CD14-positive monocyte (primary cell): ENCODE measurements around the gene BBS2. TPM values are rescaled to one million over a fixed set of nuclear protein-coding genes. Genes with fewer than 3 reads are reported as not detected.

Experiments
- DNase-seq, 3 donors: peaks; one replicate each; pipeline ENCODE4 v3.0.0-alpha.2; 2011 to 2022
- H2AFZ ChIP-seq: 2 replicates; pipeline ENCODE4 v1.6.0; 2012; ENCODE audit warnings: mild to moderate bottlenecking, low read depth, low read length, inconsistent platforms; ENCODE audit not compliant: insufficient read depth, poor library complexity, severe bottlenecking
- H3K27ac ChIP-seq, 2 donors: 1 replicate in 1 of 2; 2 replicates in 1 of 2; pipeline ENCODE4 v1.5.1; 2012 to 2013; ENCODE audit warnings: low read length in 2 of 2, control low read depth in 1 of 2, inconsistent platforms in 1 of 2, low read depth in 1 of 2, mild to moderate bottlenecking in 1 of 2
- H3K27me3 ChIP-seq, 2 donors: one replicate each; pipeline versions ENCODE4 v1.6.0 to v1.6.1; 2011 to 2013; ENCODE audit warnings: low read length in 2 of 2; ENCODE audit not compliant: control insufficient read depth in 2 of 2, insufficient read depth in 2 of 2
- H3K36me3 ChIP-seq, 2 donors: replicated peaks in 1 of 2; 1 replicate in 1 of 2; 2 replicates in 1 of 2; pipeline versions ENCODE4 v1.5.1 to v1.6.1; 2012 to 2013; ENCODE audit warnings: low read length in 2 of 2, control low read depth in 1 of 2, inconsistent platforms in 1 of 2, mild to moderate bottlenecking in 1 of 2; ENCODE audit not compliant: insufficient read depth in 2 of 2, control insufficient read depth in 1 of 2
- H3K4me1 ChIP-seq, 2 donors: 1 replicate in 1 of 2; 2 replicates in 1 of 2; pipeline versions ENCODE4 v1.5.1 to v1.6.1; 2012 to 2013; ENCODE audit warnings: low read length in 2 of 2, control low read depth in 1 of 2, inconsistent platforms in 1 of 2, mild to moderate bottlenecking in 1 of 2, moderate library complexity in 1 of 2; ENCODE audit not compliant: insufficient read depth in 2 of 2, control insufficient read depth in 1 of 2
- H3K4me2 ChIP-seq: replicated peaks from 2 replicates; pipeline ENCODE3; 2012; ENCODE audit warnings: low read length, moderate library complexity, mild to moderate bottlenecking; ENCODE audit not compliant: poor library complexity, severe bottlenecking; ENCODE audit errors: extremely low read depth
- H3K4me3 ChIP-seq, 3 experiments: fragments of 200-600 bp in 1 of 3; sonication (generic) in 1 of 3; replicated peaks in 1 of 3; 1 replicate in 2 of 3; 2 replicates in 1 of 3; pipeline ENCODE4 v1.5.1; 2011 to 2013; ENCODE audit warnings: low read length in 3 of 3, mild to moderate bottlenecking in 3 of 3, control low read depth in 2 of 3, low read depth in 2 of 3, inconsistent platforms in 1 of 3, moderate library complexity in 1 of 3
- H3K79me2 ChIP-seq: 2 replicates; pipeline ENCODE4 v1.6.0; 2012; ENCODE audit warnings: mild to moderate bottlenecking, control low read depth, inconsistent platforms, low read length, moderate library complexity; ENCODE audit not compliant: insufficient read depth
- H3K9ac ChIP-seq: 2 replicates; pipeline ENCODE4 v1.6.0; 2017; ENCODE audit warnings: low read length, mild to moderate bottlenecking; ENCODE audit not compliant: insufficient read depth, poor library complexity, severe bottlenecking
- H3K9me3 ChIP-seq, 2 donors: replicated peaks in 1 of 2; 1 replicate in 1 of 2; 2 replicates in 1 of 2; pipeline versions ENCODE4 v1.5.1 to v1.6.1; 2012 to 2013; ENCODE audit warnings: low read length in 2 of 2, control low read depth in 1 of 2; ENCODE audit not compliant: control insufficient read depth in 1 of 2, insufficient read depth in 1 of 2
- H4K20me1 ChIP-seq: 2 replicates; pipeline ENCODE4 v1.6.0; 2012; ENCODE audit warnings: mild to moderate bottlenecking, low read length, control low read depth, moderate library complexity; ENCODE audit not compliant: insufficient read depth
- H3K27ac Mint-ChIP-seq, 7 donors: one replicate each; pipeline ENCODE4 v1.8.0; 2020; ENCODE audit warnings: mild to moderate bottlenecking in 7 of 7, mixed read lengths in 7 of 7, moderate library complexity in 6 of 7, inconsistent platforms in 2 of 7
- H3K27me3 Mint-ChIP-seq, 3 donors: one replicate each; pipeline ENCODE4 v1.8.0; 2021 to 2022; ENCODE audit warnings: low read depth in 3 of 3, mild to moderate bottlenecking in 3 of 3, mixed read lengths in 3 of 3, moderate library complexity in 3 of 3, inconsistent platforms in 1 of 3
- H3K36me3 Mint-ChIP-seq, 2 donors: one replicate each; pipeline ENCODE4 v1.8.0; 2020; ENCODE audit warnings: mixed read lengths in 2 of 2, inconsistent platforms in 1 of 2, mild to moderate bottlenecking in 1 of 2
- H3K4me1 Mint-ChIP-seq: one replicate; pipeline ENCODE4 v1.8.0; 2020; ENCODE audit warnings: mild to moderate bottlenecking, mixed read lengths
- H3K4me3 Mint-ChIP-seq, 2 donors: one replicate each; pipeline ENCODE4 v1.8.0; 2020; ENCODE audit warnings: mild to moderate bottlenecking in 2 of 2, mixed read lengths in 2 of 2, moderate library complexity in 1 of 2
- H3K9me3 Mint-ChIP-seq, 7 donors: one replicate each; pipeline ENCODE4 v1.8.0; 2020 to 2022; ENCODE audit warnings: mixed read lengths in 7 of 7, mild to moderate bottlenecking in 6 of 7, moderate library complexity in 6 of 7, inconsistent platforms in 2 of 7
- CTCF ChIP-seq: fragments of 200-600 bp; IDR thresholded peaks from one replicate; pipeline ENCODE4 v1.8.0; 2022; ENCODE audit warnings: antibody characterized with exemption, mild to moderate bottlenecking
- WGBS: methylation state at CpG from one replicate; pipeline ENCODE4 v1.1.5; 2013; ENCODE audit warnings: missing lambda C conversion rate; ENCODE audit not compliant: insufficient coverage; 5-methylcytosine and 5-hydroxymethylcytosine counted together
- intact Hi-C, 2 donors: fragments of 100-400 bp; cut with micrococcal nuclease; formaldehyde crosslinking; loops; one replicate each; pipeline versions ENCODE4 v1.15.0 to v1.15.1; 2023
- polyA plus RNA-seq, 3 donors: library from polyadenylated mRNA; depleted of rRNA in 1 of 3; unstranded in 2 of 3; stranded (reverse) in 1 of 3; fragments of 300-500 nt in 2 of 3; fragments of >200 nt in 1 of 3; fragmentation: Illumina TruSeq in 2 of 3; gene quantifications; 1 replicate in 2 of 3; 2 replicates in 1 of 3; pipeline ENCODE4 v1.2.3, GENCODE V29; 2012 to 2021

Gene BBS2
- polyA plus RNA-seq, 3 donors, result 16.6 to 35.5 (median 18.8) TPM

DNA sequence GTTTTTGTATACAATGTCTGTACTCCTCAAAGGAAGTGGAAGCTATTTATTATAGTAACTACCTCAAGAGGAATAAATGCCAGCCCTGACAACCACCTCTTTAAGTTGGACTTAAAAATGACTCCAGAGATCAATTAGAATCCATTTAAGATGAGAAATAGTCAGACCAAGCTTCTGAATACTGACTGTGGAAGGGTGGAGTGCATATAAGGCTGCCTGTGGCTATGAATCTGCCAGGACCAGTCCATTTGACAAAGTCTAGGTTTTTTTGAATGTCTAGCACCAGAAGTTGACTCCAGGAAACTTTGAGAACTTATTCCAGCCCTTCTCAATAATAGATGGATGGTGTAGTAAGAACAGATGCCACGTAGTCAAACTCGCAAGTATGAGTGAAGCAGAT, 53.5 kb downstream of the BBS2 start:
- H3K4me2 ChIP-seq, result no peak overlapping the region
- H4K20me1 ChIP-seq, result no peaks in the 10 kb centered on the region
- Mint-ChIP-seq H3K36me3 (peaks cover 80 to 98% of the 10 kb centered on the region in 2 donors), H3K27me3 (no peaks in the 10 kb centered on the region), H3K9me3 (no peaks in the 10 kb centered on the region), H3K27ac (no peak overlapping the region), H3K4me3 (no peak overlapping the region), H3K4me1 (no peaks in the 10 kb centered on the region)
- no peak overlapping the region for H3K27ac ChIP-seq
- no peaks in the 10 kb centered on the region for H3K4me1 ChIP-seq
- intact Hi-C loops, result no loop called here
- no peak overlapping the region for H3K4me3 ChIP-seq
- H3K79me2 ChIP-seq, result no peaks in the 10 kb centered on the region
- no peaks in the 10 kb centered on the region for H3K27me3 ChIP-seq
- H3K36me3 ChIP-seq, result peaks cover 80 to 94% of the 10 kb centered on the region in 2 donors
- DNase-seq, result no peak
- TF ChIP-seq CTCF, result no peak
- H3K9me3 ChIP-seq, result no peaks in the 10 kb centered on the region
- no peak overlapping the region for H2AFZ ChIP-seq
- WGBS, result 100% methylated on average over 1 of the region's 2 CpGs
- H3K9ac ChIP-seq, result no peak overlapping the region

DNA sequence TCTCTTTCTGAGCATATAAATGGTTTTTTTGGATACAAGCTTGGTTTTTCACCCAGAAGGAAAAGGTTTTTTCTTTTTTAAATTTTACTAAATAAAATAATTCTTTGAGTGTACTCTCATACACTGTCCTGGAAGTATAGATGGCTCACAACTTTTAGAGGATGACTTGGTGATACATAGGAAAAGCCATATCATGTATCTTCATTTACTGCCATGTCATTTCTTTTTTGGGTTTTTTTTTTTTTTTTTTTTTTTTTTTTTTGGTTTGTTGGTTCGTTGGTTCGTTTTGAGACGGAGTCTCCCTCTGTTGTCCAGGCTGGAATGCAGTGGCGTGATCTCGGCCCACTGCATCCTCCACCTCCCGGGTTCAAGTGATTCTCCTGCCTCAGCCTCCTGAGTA, 56.7 kb downstream of the BBS2 start:
- intact Hi-C loops, result no loop called here
- H3K4me1 Mint-ChIP-seq, result no peaks in the 10 kb centered on the region
- H3K4me2 ChIP-seq, result no peak overlapping the region
- H4K20me1 ChIP-seq, result no peaks in the 10 kb centered on the region
- no peak overlapping the region for H3K9ac ChIP-seq
- no peak for TF ChIP-seq CTCF
- H3K36me3 Mint-ChIP-seq, result peaks cover 71 to 88% of the 10 kb centered on the region in 2 donors
- H3K79me2 ChIP-seq, result no peaks in the 10 kb centered on the region
- peaks cover 70 to 94% of the 10 kb centered on the region in 2 donors for H3K36me3 ChIP-seq
- H3K27me3 ChIP-seq, result no peaks in the 10 kb centered on the region
- no peak overlapping the region for H3K27ac ChIP-seq
- H3K27ac Mint-ChIP-seq, result no peak overlapping the region
- H2AFZ ChIP-seq, result no peak overlapping the region
- H3K4me3 Mint-ChIP-seq, result no peak overlapping the region
- no peak for DNase-seq
- H3K4me3 ChIP-seq, result no peak overlapping the region
- H3K4me1 ChIP-seq, result no peaks in the 10 kb centered on the region
- H3K27me3 Mint-ChIP-seq, result no peaks in the 10 kb centered on the region
- H3K9me3 Mint-ChIP-seq, result no peaks in the 10 kb centered on the region
- no peaks in the 10 kb centered on the region for H3K9me3 ChIP-seq
- WGBS, result 93% methylated on average over 3 of the region's 6 CpGs
